Left ventricle myocardium inferior (tissue), 1 donor: Measurements from ENCODE around the gene EHMT1. TPM values are rescaled to one million over a fixed set of nuclear protein-coding genes. Genes with fewer than 3 reads are reported as not detected.

Experiments
- DNase-seq: peaks from one replicate; pipeline ENCODE4 v3.0.0-alpha.2; 2020
- H3K27ac ChIP-seq: fragments of 200-600 bp; replicated peaks from 2 replicates; pipeline ENCODE4 v1.8.0; 2021
- H3K27me3 ChIP-seq: fragments of 200-600 bp; 2 replicates; pipeline ENCODE4 v1.8.0; 2021; ENCODE audit warnings: low read depth
- H3K36me3 ChIP-seq: fragments of 200-600 bp; 2 replicates; pipeline ENCODE4 v1.8.0; 2021
- H3K4me1 ChIP-seq: fragments of 200-600 bp; 2 replicates; pipeline ENCODE4 v1.8.0; 2021
- H3K4me3 ChIP-seq: fragments of 200-600 bp; 2 replicates; pipeline ENCODE4 v1.8.0; 2021; ENCODE audit warnings: mild to moderate bottlenecking, moderate library complexity
- H3K9me3 ChIP-seq: fragments of 200-600 bp; replicated peaks from 2 replicates; pipeline ENCODE4 v1.8.0; 2021
- intact Hi-C: fragments of 100-400 bp; cut with micrococcal nuclease; formaldehyde crosslinking; loops from one replicate; pipeline ENCODE4 v1.11.0; 2022
- total RNA-seq: library from RNA; stranded (reverse); fragmentation: NEBNext Ultra II Directional; extraction: Animal tissue kit (Norgen Biotek cat#: 25700); gene quantifications from one replicate; pipeline ENCODE4 v1.2.1, GENCODE V29; 2021
- TF ChIP-seq, protein P1 (sequence below): fragments of 200-600 bp; IDR thresholded peaks from 2 replicates; pipeline ENCODE4 v1.8.0; 2021; ENCODE audit warnings: antibody characterized with exemption, mild to moderate bottlenecking, borderline replicate concordance
- donor health status: DM: no; HTN: yes; CAD: no; lungs with severe emphysema.

Gene EHMT1
- total RNA-seq, 1 donor from 2014 or later, result 31.3 TPM

DNA sequence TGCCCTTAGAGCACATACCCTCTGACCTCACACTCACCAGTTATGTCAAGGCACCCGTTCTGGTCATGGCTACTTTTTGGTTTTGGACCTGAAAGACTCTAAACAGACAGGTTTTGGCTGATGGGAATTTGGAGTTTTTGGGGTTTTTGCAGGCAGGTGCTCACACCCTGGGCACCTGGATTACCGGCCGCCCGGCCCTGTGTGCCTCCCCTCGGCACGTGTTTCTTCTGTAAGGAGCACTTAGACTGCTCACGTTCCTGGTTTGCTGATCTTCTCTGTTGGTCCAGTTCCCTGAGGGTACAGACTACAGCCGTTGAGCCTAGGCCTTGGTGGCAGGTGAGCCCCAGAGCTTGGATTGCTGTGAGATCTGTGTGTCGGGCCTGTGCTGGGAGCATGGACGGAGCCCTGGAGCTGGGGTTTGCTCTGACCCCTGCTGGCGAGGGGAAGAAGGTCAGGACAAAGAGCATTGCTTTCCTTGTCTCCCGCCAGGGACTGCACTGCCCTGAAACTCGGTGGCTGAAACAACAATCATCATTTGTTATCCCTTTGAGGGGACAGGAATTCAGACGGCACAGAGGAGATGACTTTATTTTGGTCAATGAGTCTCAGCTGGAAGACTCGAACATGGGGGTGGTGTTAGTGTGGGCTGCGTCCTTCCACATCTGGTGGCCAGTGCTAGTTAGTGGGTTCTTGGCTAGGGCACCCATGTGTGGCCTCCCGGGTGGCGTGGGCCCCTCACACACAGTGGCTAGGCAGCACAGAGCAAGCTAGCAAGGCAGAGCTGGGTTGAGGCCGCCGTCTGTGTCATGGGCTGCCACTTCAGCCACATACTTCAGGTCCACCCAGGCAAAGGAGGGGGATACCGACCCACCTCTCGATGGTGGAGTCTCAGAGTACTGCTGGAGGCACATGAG, 76.4 kb downstream of the EHMT1 start:
- peaks cover 52% of the 10 kb centered on the region for H3K4me1 ChIP-seq
- no peaks in the 10 kb centered on the region for H3K36me3 ChIP-seq
- no peak overlapping the region for H3K4me3 ChIP-seq
- H3K27me3 ChIP-seq, result no peaks in the 10 kb centered on the region
- TF ChIP-seq, protein P1, sequence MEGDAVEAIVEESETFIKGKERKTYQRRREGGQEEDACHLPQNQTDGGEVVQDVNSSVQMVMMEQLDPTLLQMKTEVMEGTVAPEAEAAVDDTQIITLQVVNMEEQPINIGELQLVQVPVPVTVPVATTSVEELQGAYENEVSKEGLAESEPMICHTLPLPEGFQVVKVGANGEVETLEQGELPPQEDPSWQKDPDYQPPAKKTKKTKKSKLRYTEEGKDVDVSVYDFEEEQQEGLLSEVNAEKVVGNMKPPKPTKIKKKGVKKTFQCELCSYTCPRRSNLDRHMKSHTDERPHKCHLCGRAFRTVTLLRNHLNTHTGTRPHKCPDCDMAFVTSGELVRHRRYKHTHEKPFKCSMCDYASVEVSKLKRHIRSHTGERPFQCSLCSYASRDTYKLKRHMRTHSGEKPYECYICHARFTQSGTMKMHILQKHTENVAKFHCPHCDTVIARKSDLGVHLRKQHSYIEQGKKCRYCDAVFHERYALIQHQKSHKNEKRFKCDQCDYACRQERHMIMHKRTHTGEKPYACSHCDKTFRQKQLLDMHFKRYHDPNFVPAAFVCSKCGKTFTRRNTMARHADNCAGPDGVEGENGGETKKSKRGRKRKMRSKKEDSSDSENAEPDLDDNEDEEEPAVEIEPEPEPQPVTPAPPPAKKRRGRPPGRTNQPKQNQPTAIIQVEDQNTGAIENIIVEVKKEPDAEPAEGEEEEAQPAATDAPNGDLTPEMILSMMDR, result peak; percentile 82
- DNase-seq, result peak; percentile 67
- no peaks in the 10 kb centered on the region for H3K9me3 ChIP-seq
- intact Hi-C loops, result no loop called here
- no peak overlapping the region for H3K27ac ChIP-seq

DNA sequence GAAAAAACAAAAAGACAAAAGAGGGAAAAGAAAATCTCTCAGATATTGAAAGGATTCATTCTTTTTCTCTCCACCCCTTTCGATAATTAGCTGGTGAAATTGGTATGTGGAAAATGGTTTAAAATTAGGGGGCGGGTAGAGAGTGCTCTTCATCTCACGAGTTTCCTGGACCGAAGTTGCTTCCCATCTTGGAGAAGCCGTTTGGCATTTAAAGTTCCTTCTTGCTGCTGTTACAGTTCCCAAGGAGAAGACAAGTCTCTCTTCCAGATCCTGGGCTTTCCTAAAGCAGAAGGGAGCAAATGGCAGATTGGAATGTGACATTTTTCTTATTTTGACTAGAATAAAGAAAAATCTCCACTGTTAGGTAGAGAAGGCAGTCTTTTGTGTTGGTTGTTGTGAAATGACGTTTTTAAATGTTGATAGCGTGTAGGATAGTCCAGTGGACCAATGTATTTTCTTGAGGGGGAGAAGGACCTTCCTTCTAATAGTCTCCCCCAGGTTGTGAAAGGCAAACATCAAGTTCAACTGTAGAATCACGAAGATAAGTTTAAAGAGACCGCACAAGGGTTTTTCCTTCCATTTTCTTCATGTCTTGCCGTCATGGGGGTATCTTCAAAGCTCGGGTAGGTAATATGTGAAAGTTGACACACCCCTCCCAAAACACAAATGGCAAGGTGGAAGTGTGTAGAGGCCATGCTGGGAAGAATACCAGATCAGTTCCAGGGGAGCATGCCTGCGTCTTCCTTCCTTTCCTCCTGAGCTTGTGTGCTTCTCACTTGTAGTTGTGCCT, 77.5 kb downstream of the EHMT1 start:
- Histone ChIP-seq H3K27ac (no peak overlapping the region), H3K4me3 (no peak overlapping the region), H3K27me3 (no peaks in the 10 kb centered on the region), H3K9me3 (no peaks in the 10 kb centered on the region), H3K4me1 (peaks cover 42% of the 10 kb centered on the region), H3K36me3 (no peaks in the 10 kb centered on the region)
- no peak for DNase-seq
- intact Hi-C loops, result no loop called here
- TF ChIP-seq, protein P1, result no peak

DNA sequence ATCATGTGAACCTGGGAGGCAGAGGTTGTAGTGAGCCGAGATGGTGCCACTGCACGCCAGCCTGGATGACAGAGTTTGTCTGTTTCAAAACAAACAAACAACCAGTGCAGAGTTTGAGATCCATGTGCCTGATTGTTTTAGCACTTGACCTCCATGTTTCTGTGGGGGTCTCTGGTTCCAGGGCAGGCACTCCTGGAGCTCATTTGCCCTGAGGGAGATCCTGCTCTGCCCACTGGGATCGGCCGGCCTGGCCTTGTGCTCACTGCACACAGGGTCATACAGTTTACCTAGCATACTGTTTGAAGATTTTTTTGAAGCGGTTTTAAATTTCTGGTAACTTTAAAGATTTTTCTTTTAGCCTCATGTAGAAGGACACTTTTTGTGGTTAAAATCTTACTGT, 78.4 kb downstream of the EHMT1 start:
- intact Hi-C loops, result no loop called here

DNA sequence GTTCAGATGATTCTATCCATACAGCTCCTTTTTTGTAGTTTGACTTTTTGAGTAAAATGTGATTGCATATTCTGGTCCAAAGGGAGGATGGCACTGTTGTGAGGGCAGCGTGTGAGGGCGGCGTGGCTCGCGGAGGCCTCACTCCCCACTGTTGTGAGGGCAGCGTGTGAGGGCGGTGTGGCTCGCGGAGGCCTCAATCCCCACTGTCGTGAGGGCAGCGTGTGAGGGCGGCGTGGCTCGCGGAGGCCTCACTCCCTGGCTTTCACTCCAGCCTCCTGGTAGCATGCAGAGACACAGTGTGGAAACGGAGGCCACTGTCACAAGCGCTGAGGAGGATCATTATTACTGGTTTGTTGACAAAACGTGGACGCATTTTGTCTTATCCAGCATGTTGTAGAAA, 79.0 kb downstream of the EHMT1 start:
- H3K27ac ChIP-seq, result no peak overlapping the region
- peaks cover 7% of the 10 kb centered on the region for H3K9me3 ChIP-seq
- peaks cover 27% of the 10 kb centered on the region for H3K4me1 ChIP-seq
- no peaks in the 10 kb centered on the region for H3K27me3 ChIP-seq
- TF ChIP-seq, protein P1, result no peak
- DNase-seq, result no peak
- intact Hi-C loops, result no loop called here
- H3K36me3 ChIP-seq, result peaks cover 3% of the 10 kb centered on the region
- no peak overlapping the region for H3K4me3 ChIP-seq

More for the DNA sequence above, 78.4 kb downstream of the EHMT1 start:
- no peaks in the 10 kb centered on the region for H3K27me3 ChIP-seq
- H3K9me3 ChIP-seq, result peaks cover under 1% of the 10 kb centered on the region
- no peaks in the 10 kb centered on the region for H3K36me3 ChIP-seq
- no peak for DNase-seq
- H3K4me1 ChIP-seq, result peaks cover 33% of the 10 kb centered on the region
- H3K4me3 ChIP-seq, result no peak overlapping the region
- no peak overlapping the region for H3K27ac ChIP-seq
- TF ChIP-seq, protein P1, result no peak

DNA sequence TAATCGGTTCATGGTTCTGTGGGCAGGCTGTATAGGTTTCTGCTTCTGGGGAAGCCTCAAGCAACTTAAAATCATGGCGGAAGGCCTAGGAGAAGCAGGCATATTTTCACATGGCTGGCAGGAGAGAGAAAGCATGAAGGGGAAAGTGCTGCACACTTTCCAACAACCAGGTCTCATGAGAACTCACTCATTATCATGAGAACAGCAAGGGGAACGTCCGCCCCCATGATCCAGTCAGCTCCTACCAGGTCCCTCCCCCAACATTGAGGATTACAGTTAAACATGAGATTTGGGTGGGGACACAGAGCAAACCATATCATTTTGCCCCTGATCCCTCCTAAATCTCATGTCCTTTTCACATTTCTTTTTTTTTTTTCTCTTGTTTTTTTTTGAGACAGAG, 82.1 kb downstream of the EHMT1 start:
- Histone ChIP-seq H3K4me3 (no peak overlapping the region), H3K27ac (no peak overlapping the region), H3K4me1 (peaks cover 14% of the 10 kb centered on the region), H3K9me3 (peaks cover 13% of the 10 kb centered on the region), H3K27me3 (no peaks in the 10 kb centered on the region), H3K36me3 (peaks cover 7% of the 10 kb centered on the region)
- DNase-seq, result no peak
- intact Hi-C loops, result no loop called here
- TF ChIP-seq, protein P1, result no peak
